Endodermal cell (in vitro differentiated cells): ENCODE results near the gene UTP15. TPM values are rescaled to one million over a fixed set of nuclear protein-coding genes. Genes with fewer than 3 reads are reported as not detected.
A peak's percentile ranks its signal among the peaks of the same experiment; 100 is the strongest.

ENCODE experiments used
- DNase-seq: peaks from one replicate; pipeline ENCODE4 v3.0.0-alpha.2; 2017
- H3K27ac ChIP-seq: 2 replicates; pipeline ENCODE4 v1.5.1; 2013; ENCODE audit warnings: mild to moderate bottlenecking, low read depth, low read length, moderate library complexity
- H3K27me3 ChIP-seq: 2 replicates; pipeline ENCODE4 v1.6.1; 2013; ENCODE audit warnings: mild to moderate bottlenecking, low read length, moderate library complexity; ENCODE audit not compliant: insufficient read depth, control insufficient read depth, poor library complexity, severe bottlenecking
- H3K36me3 ChIP-seq: 2 replicates; pipeline ENCODE4 v1.7.0; 2013; ENCODE audit warnings: mild to moderate bottlenecking, low read length, moderate library complexity; ENCODE audit not compliant: control insufficient read depth, insufficient read depth
- H3K4me1 ChIP-seq: one replicate; pipeline ENCODE4 v1.7.0; 2013; ENCODE audit warnings: low read length; ENCODE audit not compliant: control insufficient read depth, insufficient read depth
- H3K4me3 ChIP-seq: 2 replicates; pipeline ENCODE4 v1.5.1; 2013; ENCODE audit warnings: mild to moderate bottlenecking, low read length, moderate library complexity
- H3K9ac ChIP-seq: 2 replicates; pipeline ENCODE4 v1.6.1; 2013; ENCODE audit warnings: mild to moderate bottlenecking, low read length, moderate library complexity; ENCODE audit not compliant: poor library complexity, severe bottlenecking; ENCODE audit errors: extremely low read depth
- H3K9me3 ChIP-seq: 2 replicates; pipeline ENCODE4 v1.6.1; 2013; ENCODE audit warnings: mild to moderate bottlenecking, low read length, moderate library complexity; ENCODE audit not compliant: control insufficient read depth
- H3K27ac Mint-ChIP-seq: 2 replicates; pipeline ENCODE4 v1.8.0; 2020; ENCODE audit warnings: mixed read lengths
- H3K27me3 Mint-ChIP-seq: 2 replicates; pipeline ENCODE4 v1.8.0; 2021; ENCODE audit warnings: mild to moderate bottlenecking, mixed read lengths; ENCODE audit not compliant: insufficient read depth
- H3K36me3 Mint-ChIP-seq: 2 replicates; pipeline ENCODE4 v1.8.0; 2020; ENCODE audit warnings: low read depth, mixed read lengths
- H3K4me1 Mint-ChIP-seq: 2 replicates; pipeline ENCODE4 v1.8.0; 2020; ENCODE audit warnings: mixed read lengths
- H3K4me3 Mint-ChIP-seq: 2 replicates; pipeline ENCODE4 v1.8.0; 2020; ENCODE audit warnings: mild to moderate bottlenecking, moderate library complexity, mixed read lengths
- H3K9me3 Mint-ChIP-seq: 2 replicates; pipeline ENCODE4 v1.8.0; 2020; ENCODE audit warnings: mild to moderate bottlenecking, mixed read lengths
- CTCF ChIP-seq: fragments of 200-600 bp; sonication (generic); conservative IDR thresholded peaks from 2 replicates; pipeline ENCODE4 v1.5.0; 2021; ENCODE audit warnings: antibody characterized with exemption, mild to moderate bottlenecking
- whole genome bisulfite sequencing, 2 experiments: methylation state at CpG; one replicate each; pipeline versions ENCODE4 v1.1.5 to v1.1.7; 2013; ENCODE audit warnings: missing lambda C conversion rate in 2 of 2, mixed read lengths in 1 of 2; ENCODE audit not compliant: insufficient coverage in 1 of 2, insufficient read length in 1 of 2; 5-methylcytosine and 5-hydroxymethylcytosine counted together
- total RNA-seq, 2 donors: library from RNA; stranded (reverse); fragmentation: NEBNext Ultra II Directional in 1 of 2; extraction: Animal tissue kit (Norgen Biotek cat#: 25700) in 1 of 2; gene quantifications; 2 replicates in 1 of 2; 3 replicates in 1 of 2; pipeline ENCODE4 v1.2.1, GENCODE V29; 2021

Gene UTP15
- total RNA-seq, 2 donors from 2014 or later, result 24.7 to 28.3 TPM

- Histone ChIP-seq H3K9ac (no peak overlapping the region), H3K9me3 (no peaks in the 10 kb centered on the region), H3K4me1 (no peaks in the 10 kb centered on the region), H3K27ac (no peak overlapping the region), H3K36me3 (no peaks in the 10 kb centered on the region), H3K27me3 (peaks cover 68% of the 10 kb centered on the region), H3K4me3 (peak overlapping the region; percentile 80)
- Mint-ChIP-seq H3K4me1 (peaks cover 5% of the 10 kb centered on the region), H3K36me3 (no peaks in the 10 kb centered on the region), H3K9me3 (no peaks in the 10 kb centered on the region), H3K4me3 (peak overlapping the region; percentile 51), H3K27ac (no peak overlapping the region), H3K27me3 (peaks cover 63% of the 10 kb centered on the region)
- no peak for TF ChIP-seq CTCF
- WGBS, 2 experiments, result 82 to 92% methylated on average over 12 to 14 of the region's 14 CpGs
- DNase-seq, result no peak
These were observed 61.3 kb downstream of the UTP15 start for GRCh38 chr5:73626814-73627313.

- H3K4me1 ChIP-seq, result no peaks in the 10 kb centered on the region
- DNase-seq, result no peak
- no peaks in the 10 kb centered on the region for H3K9me3 Mint-ChIP-seq
- H3K9ac ChIP-seq, result no peak overlapping the region
- H3K36me3 ChIP-seq, result no peaks in the 10 kb centered on the region
- H3K4me3 Mint-ChIP-seq, result no peak overlapping the region
- no peak overlapping the region for H3K4me3 ChIP-seq
- H3K27ac ChIP-seq, result no peak overlapping the region
- H3K9me3 ChIP-seq, result no peaks in the 10 kb centered on the region
- no peak for TF ChIP-seq CTCF
- peaks cover 65% of the 10 kb centered on the region for H3K27me3 Mint-ChIP-seq
- peaks cover 5% of the 10 kb centered on the region for H3K4me1 Mint-ChIP-seq
- H3K27me3 ChIP-seq, result peaks cover 73% of the 10 kb centered on the region
- no peak overlapping the region for H3K27ac Mint-ChIP-seq
- no peaks in the 10 kb centered on the region for H3K36me3 Mint-ChIP-seq
These were observed 63.9 kb downstream of the UTP15 start for GRCh38 chr5:73629456-73629855.

DNA sequence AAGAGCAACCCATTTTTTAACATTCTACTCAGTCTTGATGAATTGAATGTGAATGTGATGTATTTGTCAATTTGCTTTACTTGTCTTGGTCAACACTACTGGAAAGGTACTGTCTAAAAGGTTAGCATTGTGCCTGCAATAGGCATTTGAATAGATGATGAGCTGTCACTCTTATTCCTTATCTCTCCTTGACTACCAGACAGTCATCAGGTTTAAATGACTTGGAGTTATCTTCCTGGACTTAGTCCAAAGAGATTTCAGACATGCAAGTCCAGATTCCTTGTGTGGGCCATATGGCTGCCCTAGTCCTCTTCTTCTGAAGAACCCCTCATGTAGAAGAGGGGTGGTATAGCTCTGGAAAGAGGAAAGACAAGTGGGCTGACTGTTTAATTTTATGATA, 65.2 kb downstream of the UTP15 start:
- H3K4me3 ChIP-seq, result no peak overlapping the region
- peaks cover 63% of the 10 kb centered on the region for H3K27me3 ChIP-seq
- H3K4me3 Mint-ChIP-seq, result no peak overlapping the region
- TF ChIP-seq CTCF, result no peak
- H3K4me1 ChIP-seq, result no peaks in the 10 kb centered on the region
- no peak overlapping the region for H3K27ac ChIP-seq
- H3K4me1 Mint-ChIP-seq, result peaks cover 3% of the 10 kb centered on the region
- H3K27ac Mint-ChIP-seq, result no peak overlapping the region
- no peak overlapping the region for H3K9ac ChIP-seq
- no peaks in the 10 kb centered on the region for H3K9me3 ChIP-seq
- no peaks in the 10 kb centered on the region for H3K36me3 ChIP-seq
- H3K27me3 Mint-ChIP-seq, result peaks cover 59% of the 10 kb centered on the region
- H3K36me3 Mint-ChIP-seq, result no peaks in the 10 kb centered on the region
- H3K9me3 Mint-ChIP-seq, result no peaks in the 10 kb centered on the region
- no peak for DNase-seq
